CD4-positive, CD25-positive, alpha-beta regulatory T cell (primary cell): Measurements from ENCODE around the gene ZNF516. TPM values are rescaled to one million over a fixed set of nuclear protein-coding genes. Genes with fewer than 3 reads are reported as not detected.

Source experiments
- ATAC-seq, 2 donors: fragments of 150-1000 bp; cut with Tn5 transposase; one replicate each; pipeline ENCODE4 v1.10.0; 2021; ENCODE audit warnings: low read depth in 2 of 2, moderate number of reproducible peaks in 2 of 2, moderate library complexity in 1 of 2
- DNase-seq, 3 donors: peaks; one replicate each; pipeline versions ENCODE4 v3.0.0 to v3.0.0-alpha.2; 2012 to 2022; ENCODE audit warnings: mixed read lengths in 1 of 3
- H3K27ac ChIP-seq: one replicate; pipeline ENCODE4 v1.7.0; 2013; ENCODE audit warnings: mild to moderate bottlenecking, low read length; ENCODE audit not compliant: insufficient read depth, poor library complexity, severe bottlenecking
- H3K27me3 ChIP-seq: one replicate; pipeline ENCODE4 v1.7.0; 2013; ENCODE audit warnings: low read length; ENCODE audit not compliant: control insufficient read depth, insufficient read depth
- H3K36me3 ChIP-seq: one replicate; pipeline ENCODE4 v1.7.0; 2013; ENCODE audit warnings: mild to moderate bottlenecking, low read length, moderate library complexity; ENCODE audit not compliant: control insufficient read depth, insufficient read depth
- H3K4me1 ChIP-seq: 2 replicates; pipeline ENCODE4 v1.7.0; 2013; ENCODE audit warnings: mild to moderate bottlenecking, low read length; ENCODE audit not compliant: insufficient read depth, control insufficient read depth, poor library complexity, severe bottlenecking
- H3K4me3 ChIP-seq: one replicate; pipeline ENCODE4 v1.7.0; 2013; ENCODE audit warnings: low read depth, mild to moderate bottlenecking, low read length, moderate library complexity
- H3K9me3 ChIP-seq, 2 experiments: 1 replicate in 1 of 2; 2 replicates in 1 of 2; pipeline ENCODE4 v1.7.0; 2013; ENCODE audit warnings: low read length in 2 of 2, mild to moderate bottlenecking in 1 of 2, moderate library complexity in 1 of 2; ENCODE audit not compliant: control insufficient read depth in 2 of 2
- H3K27ac Mint-ChIP-seq, 3 donors: one replicate each; pipeline ENCODE4 v1.8.0; 2020 to 2022; ENCODE audit warnings: mild to moderate bottlenecking in 3 of 3, mixed read lengths in 3 of 3, moderate library complexity in 2 of 3
- H3K27me3 Mint-ChIP-seq: one replicate; pipeline ENCODE4 v1.8.0; 2022; ENCODE audit warnings: mild to moderate bottlenecking, mixed read lengths
- H3K36me3 Mint-ChIP-seq: one replicate; pipeline ENCODE4 v1.8.0; 2020; ENCODE audit warnings: mixed read lengths
- H3K4me1 Mint-ChIP-seq, 4 donors: one replicate each; pipeline ENCODE4 v1.8.0; 2020 to 2022; ENCODE audit warnings: mixed read lengths in 4 of 4, mild to moderate bottlenecking in 1 of 4
- H3K4me3 Mint-ChIP-seq, 4 donors: one replicate each; pipeline ENCODE4 v1.8.0; 2020 to 2022; ENCODE audit warnings: mild to moderate bottlenecking in 4 of 4, mixed read lengths in 4 of 4, moderate library complexity in 3 of 4
- H3K9me3 Mint-ChIP-seq, 7 donors: one replicate each; pipeline ENCODE4 v1.8.0; 2020 to 2022; ENCODE audit warnings: mixed read lengths in 7 of 7, mild to moderate bottlenecking in 3 of 7, moderate library complexity in 2 of 7
- polyA plus RNA-seq, 4 donors: library from polyadenylated mRNA; unstranded; fragments of 300-500 nt; fragmentation: Illumina TruSeq; gene quantifications; one replicate each; pipeline ENCODE4 v1.2.3, GENCODE V29; 2021
- total RNA-seq: library from RNA; stranded (reverse); gene quantifications from one replicate; pipeline ENCODE4 v1.2.3, GENCODE V29; 2022

ZNF516 gene
- total and polyA plus RNA-seq, 5 donors from 2014 or later, result 0.26 to 9.9 (median 0.57) TPM; not detected in 1

- Mint-ChIP-seq H3K36me3 (no peaks in the 10 kb centered on the region), H3K27me3 (peaks cover 8% of the 10 kb centered on the region), H3K9me3 (no peaks in the 10 kb centered on the region), H3K4me1 (no peaks in the 10 kb centered on the region), H3K27ac (no peak overlapping the region), H3K4me3 (no peak overlapping the region)
- Histone ChIP-seq H3K36me3 (no peaks in the 10 kb centered on the region), H3K9me3 (no peaks in the 10 kb centered on the region), H3K4me1 (no peaks in the 10 kb centered on the region), H3K27me3 (no peaks in the 10 kb centered on the region), H3K4me3 (no peak overlapping the region), H3K27ac (no peak overlapping the region)
- DNase-seq (no peak), ATAC-seq (no peak)
These were observed 36.3 kb downstream of the ZNF516 start for GRCh38 chr18:76458522-76459311.

- Mint-ChIP-seq H3K4me1 (no peaks in the 10 kb centered on the region), H3K27ac (no peak overlapping the region)
These were observed 37.1 kb downstream of the ZNF516 start for GRCh38 chr18:76457957-76458356.

GRCh38 chr18:76457475-76457874, 37.6 kb downstream of the ZNF516 start:
- no peak for DNase-seq
- Mint-ChIP-seq H3K36me3 (no peaks in the 10 kb centered on the region), H3K9me3 (no peaks in the 10 kb centered on the region), H3K27me3 (peaks cover 11% of the 10 kb centered on the region), H3K27ac (no peak overlapping the region), H3K4me3 (no peak overlapping the region), H3K4me1 (no peaks in the 10 kb centered on the region)
- no peaks in the 10 kb centered on the region for H3K9me3 ChIP-seq
- no peaks in the 10 kb centered on the region for H3K4me1 ChIP-seq
- H3K4me3 ChIP-seq, result no peak overlapping the region
- H3K27ac ChIP-seq, result no peak overlapping the region
- no peaks in the 10 kb centered on the region for H3K27me3 ChIP-seq
- no peak for ATAC-seq
- H3K36me3 ChIP-seq, result no peaks in the 10 kb centered on the region

More at GRCh38 chr18:76457957-76458356, 37.1 kb downstream of the ZNF516 start:
- Histone ChIP-seq H3K9me3 (no peaks in the 10 kb centered on the region), H3K27ac (no peak overlapping the region), H3K4me3 (no peak overlapping the region), H3K4me1 (no peaks in the 10 kb centered on the region), H3K27me3 (no peaks in the 10 kb centered on the region), H3K36me3 (no peaks in the 10 kb centered on the region)
- DNase-seq (no peak), ATAC-seq (no peak)
- Mint-ChIP-seq H3K27me3 (peaks cover 8% of the 10 kb centered on the region), H3K4me3 (no peak overlapping the region), H3K36me3 (no peaks in the 10 kb centered on the region), H3K9me3 (no peaks in the 10 kb centered on the region)

- no peak overlapping the region for H3K27ac Mint-ChIP-seq
- ATAC-seq (no peak), DNase-seq (no peak)
- Histone ChIP-seq H3K27me3 (no peaks in the 10 kb centered on the region), H3K4me3 (no peak overlapping the region), H3K4me1 (no peaks in the 10 kb centered on the region), H3K9me3 (no peaks in the 10 kb centered on the region), H3K27ac (no peak overlapping the region), H3K36me3 (no peaks in the 10 kb centered on the region)
- H3K9me3 Mint-ChIP-seq, result no peaks in the 10 kb centered on the region
- no peak overlapping the region for H3K4me3 Mint-ChIP-seq
- H3K27me3 Mint-ChIP-seq, result peaks cover 18% of the 10 kb centered on the region
- no peaks in the 10 kb centered on the region for H3K36me3 Mint-ChIP-seq
- H3K4me1 Mint-ChIP-seq, result no peaks in the 10 kb centered on the region
These were observed 38.2 kb downstream of the ZNF516 start for GRCh38 chr18:76456823-76457222.

- no peaks in the 10 kb centered on the region for H3K36me3 Mint-ChIP-seq
- H3K36me3 ChIP-seq, result no peaks in the 10 kb centered on the region
- DNase-seq (no peak), ATAC-seq (no peak)
- H3K27ac ChIP-seq, result no peak overlapping the region
- H3K4me1 Mint-ChIP-seq, result peaks cover 0 to 6% (median 0%) of the 10 kb centered on the region in 4 donors
- H3K27me3 Mint-ChIP-seq, result peaks cover 24% of the 10 kb centered on the region
- H3K9me3 ChIP-seq, result no peaks in the 10 kb centered on the region
- H3K27ac Mint-ChIP-seq, result no peak overlapping the region
- H3K9me3 Mint-ChIP-seq, result no peaks in the 10 kb centered on the region
- no peaks in the 10 kb centered on the region for H3K4me1 ChIP-seq
- no peaks in the 10 kb centered on the region for H3K27me3 ChIP-seq
- no peak overlapping the region for H3K4me3 Mint-ChIP-seq
- no peak overlapping the region for H3K4me3 ChIP-seq
These were observed 38.9 kb downstream of the ZNF516 start for GRCh38 chr18:76456018-76456750.

GRCh38 chr18:76455003-76455676, 39.9 kb downstream of the ZNF516 start:
- ATAC-seq (no peak), DNase-seq (no peak)
- H3K4me3 ChIP-seq, result no peak overlapping the region
- Mint-ChIP-seq H3K36me3 (no peaks in the 10 kb centered on the region), H3K4me3 (no peak overlapping the region), H3K4me1 (peaks cover 0 to 12% (median 2%) of the 10 kb centered on the region in 4 donors), H3K27me3 (peaks cover 30% of the 10 kb centered on the region), H3K27ac (no peak overlapping the region), H3K9me3 (no peaks in the 10 kb centered on the region)
- H3K27ac ChIP-seq, result no peak overlapping the region
- H3K27me3 ChIP-seq, result no peaks in the 10 kb centered on the region
- peaks cover 6% of the 10 kb centered on the region for H3K4me1 ChIP-seq
- H3K9me3 ChIP-seq, result no peaks in the 10 kb centered on the region
- H3K36me3 ChIP-seq, result no peaks in the 10 kb centered on the region

- Histone ChIP-seq H3K4me3 (no peak overlapping the region), H3K36me3 (no peaks in the 10 kb centered on the region), H3K4me1 (peaks cover 6% of the 10 kb centered on the region), H3K27ac (no peak overlapping the region), H3K9me3 (no peaks in the 10 kb centered on the region), H3K27me3 (no peaks in the 10 kb centered on the region)
- no peak for DNase-seq
- ATAC-seq, result no peak
- Mint-ChIP-seq H3K36me3 (no peaks in the 10 kb centered on the region), H3K4me3 (no peak overlapping the region), H3K4me1 (peaks cover 0 to 16% (median 7%) of the 10 kb centered on the region in 4 donors), H3K27me3 (peaks cover 36% of the 10 kb centered on the region), H3K9me3 (no peaks in the 10 kb centered on the region), H3K27ac (no peak overlapping the region)
These were observed 40.6 kb downstream of the ZNF516 start for GRCh38 chr18:76454418-76454817.
